Natural killer cell (primary cell): ENCODE results near the gene JMJD1C. TPM values are rescaled to one million over a fixed set of nuclear protein-coding genes. Genes with fewer than 3 reads are reported as not detected.
"Not testable (repeated sequence)": the region's sequence is repeated elsewhere in the genome, so short reads cannot be mapped to it uniquely, and the experiment has no call there.

Source experiments
- ATAC-seq, 3 donors: fragments of 150-1000 bp in 2 of 3; fragments of 200-7000 bp in 1 of 3; cut with Tn5 transposase; 1 replicate in 1 of 3; 2 replicates in 2 of 3; pipeline ENCODE4 v1.10.0; 2021; ENCODE audit warnings: mild to moderate bottlenecking in 2 of 3, moderate library complexity in 2 of 3
- DNase-seq, 2 donors: peaks; one replicate each; pipeline versions ENCODE4 v3.0.0 to v3.0.0-alpha.2; 2013 to 2021; ENCODE audit warnings: mixed read lengths in 1 of 2
- H3K27ac ChIP-seq: one replicate; pipeline ENCODE4 v1.5.1; 2013; ENCODE audit warnings: mild to moderate bottlenecking, low read length
- H3K27me3 ChIP-seq: one replicate; pipeline ENCODE4 v1.6.1; 2013; ENCODE audit warnings: low read length; ENCODE audit not compliant: control insufficient read depth, insufficient read depth
- H3K36me3 ChIP-seq: one replicate; pipeline ENCODE4 v1.6.1; 2013; ENCODE audit warnings: low read length; ENCODE audit not compliant: control insufficient read depth, insufficient read depth
- H3K4me1 ChIP-seq: one replicate; pipeline ENCODE4 v1.6.1; 2013; ENCODE audit warnings: low read length; ENCODE audit not compliant: control insufficient read depth, insufficient read depth
- H3K4me3 ChIP-seq: one replicate; pipeline ENCODE4 v1.5.1; 2013; ENCODE audit warnings: low read length
- H3K9me3 ChIP-seq: one replicate; pipeline ENCODE4 v1.6.1; 2013; ENCODE audit warnings: low read length; ENCODE audit not compliant: control insufficient read depth, insufficient read depth
- H3K27ac Mint-ChIP-seq, 2 donors: one replicate each; pipeline ENCODE4 v1.8.0; 2022; ENCODE audit warnings: mild to moderate bottlenecking in 2 of 2, mixed read lengths in 2 of 2, moderate library complexity in 1 of 2
- H3K27me3 Mint-ChIP-seq, 2 donors: one replicate each; pipeline ENCODE4 v1.8.0; 2022; ENCODE audit warnings: low read depth in 2 of 2, mixed read lengths in 2 of 2
- H3K36me3 Mint-ChIP-seq: one replicate; pipeline ENCODE4 v1.8.0; 2022; ENCODE audit warnings: mixed read lengths
- H3K4me1 Mint-ChIP-seq, 2 donors: one replicate each; pipeline ENCODE4 v1.8.0; 2022; ENCODE audit warnings: mixed read lengths in 2 of 2
- H3K4me3 Mint-ChIP-seq: one replicate; pipeline ENCODE4 v1.8.0; 2022; ENCODE audit warnings: mild to moderate bottlenecking, moderate library complexity, mixed read lengths
- H3K9me3 Mint-ChIP-seq, 2 donors: one replicate each; pipeline ENCODE4 v1.8.0; 2022; ENCODE audit warnings: mixed read lengths in 2 of 2
- WGBS: methylation state at CpG from one replicate; pipeline ENCODE4 v1.1.7; 2013; ENCODE audit warnings: missing lambda C conversion rate; ENCODE audit not compliant: insufficient coverage; 5-methylcytosine and 5-hydroxymethylcytosine counted together
- intact Hi-C: fragments of 100-400 bp; cut with micrococcal nuclease; formaldehyde crosslinking; loops from one replicate; pipeline ENCODE4 v1.14.2; 2022
- total RNA-seq, 4 donors: library from RNA; stranded (reverse); fragments of 120-200 nt in 1 of 4; gene quantifications; one replicate each; pipeline versions ENCODE4 v1.2.3 to v1.2.4, GENCODE V29; 2013 to 2022
- TF ChIP-seq, protein P1 (sequence below): fragments of 200-600 bp; IDR thresholded peaks from one replicate; pipeline ENCODE4 v1.8.0; 2022; ENCODE audit warnings: antibody characterized with exemption

JMJD1C gene
- total RNA-seq, 3 donors from 2014 or later (not counting 1 experiment from before 2014, with no cell fraction given): 125 to 208 (median 156) TPM

DNA sequence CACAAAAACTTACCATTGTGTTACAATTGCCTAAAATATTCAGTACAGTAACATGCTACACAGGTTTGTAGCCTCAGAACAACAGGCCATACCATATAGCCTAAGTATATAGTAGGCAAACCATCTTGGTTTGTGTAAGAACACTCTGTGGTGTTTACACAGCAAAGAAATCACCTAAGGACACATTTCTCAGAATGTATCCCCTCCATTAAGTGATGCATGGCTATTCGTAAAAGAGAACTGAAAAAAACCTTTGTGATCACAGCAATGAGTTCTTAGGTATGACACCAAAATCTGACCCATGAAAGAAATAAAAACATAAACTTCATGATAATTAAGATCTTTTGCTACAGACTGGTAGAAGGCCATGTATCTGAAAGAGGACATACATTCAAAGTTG, 121.5 kb downstream of the JMJD1C start:
- no peaks in the 10 kb centered on the region for H3K36me3 Mint-ChIP-seq
- ATAC-seq (no peak), DNase-seq (no peak)
- Histone ChIP-seq H3K36me3 (no peaks in the 10 kb centered on the region), H3K27me3 (no peaks in the 10 kb centered on the region), H3K27ac (no peak overlapping the region), H3K4me1 (no peaks in the 10 kb centered on the region), H3K4me3 (no peak overlapping the region), H3K9me3 (no peaks in the 10 kb centered on the region)
- H3K27ac Mint-ChIP-seq: no peak overlapping the region
- H3K27me3 Mint-ChIP-seq: no peaks in the 10 kb centered on the region
- 89% methylated on average over 1 of the region's 1 CpG for WGBS
- intact Hi-C loops: no loop called here
- TF ChIP-seq, protein P1, sequence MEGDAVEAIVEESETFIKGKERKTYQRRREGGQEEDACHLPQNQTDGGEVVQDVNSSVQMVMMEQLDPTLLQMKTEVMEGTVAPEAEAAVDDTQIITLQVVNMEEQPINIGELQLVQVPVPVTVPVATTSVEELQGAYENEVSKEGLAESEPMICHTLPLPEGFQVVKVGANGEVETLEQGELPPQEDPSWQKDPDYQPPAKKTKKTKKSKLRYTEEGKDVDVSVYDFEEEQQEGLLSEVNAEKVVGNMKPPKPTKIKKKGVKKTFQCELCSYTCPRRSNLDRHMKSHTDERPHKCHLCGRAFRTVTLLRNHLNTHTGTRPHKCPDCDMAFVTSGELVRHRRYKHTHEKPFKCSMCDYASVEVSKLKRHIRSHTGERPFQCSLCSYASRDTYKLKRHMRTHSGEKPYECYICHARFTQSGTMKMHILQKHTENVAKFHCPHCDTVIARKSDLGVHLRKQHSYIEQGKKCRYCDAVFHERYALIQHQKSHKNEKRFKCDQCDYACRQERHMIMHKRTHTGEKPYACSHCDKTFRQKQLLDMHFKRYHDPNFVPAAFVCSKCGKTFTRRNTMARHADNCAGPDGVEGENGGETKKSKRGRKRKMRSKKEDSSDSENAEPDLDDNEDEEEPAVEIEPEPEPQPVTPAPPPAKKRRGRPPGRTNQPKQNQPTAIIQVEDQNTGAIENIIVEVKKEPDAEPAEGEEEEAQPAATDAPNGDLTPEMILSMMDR: no peak
- H3K4me3 Mint-ChIP-seq: no peak overlapping the region
- peaks cover under 1 to 5% of the 10 kb centered on the region in 2 donors for H3K4me1 Mint-ChIP-seq
- no peaks in the 10 kb centered on the region for H3K9me3 Mint-ChIP-seq

DNA sequence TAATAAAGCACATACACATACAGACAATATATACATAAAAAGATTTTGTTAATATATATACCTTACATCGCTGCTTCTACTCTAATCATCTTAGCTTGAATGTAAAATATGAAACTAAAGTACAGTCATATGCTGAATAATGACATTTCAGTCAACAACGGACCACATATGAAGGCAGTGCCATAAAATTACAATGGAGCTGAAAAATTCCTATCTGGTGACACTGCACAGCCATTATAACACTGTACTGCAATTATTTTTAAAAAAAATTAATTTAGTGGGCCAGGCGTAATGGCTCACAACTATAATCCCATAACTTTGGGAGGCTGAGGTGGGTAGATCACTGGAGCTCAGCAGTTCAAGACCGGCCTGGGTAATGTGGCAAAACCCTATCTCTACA, 122.3 kb downstream of the JMJD1C start:
- intact Hi-C loops: no loop called here
- Histone ChIP-seq H3K27me3 (no peaks in the 10 kb centered on the region), H3K4me1 (no peaks in the 10 kb centered on the region), H3K27ac (no peak overlapping the region), H3K9me3 (no peaks in the 10 kb centered on the region), H3K36me3 (no peaks in the 10 kb centered on the region), H3K4me3 (no peak overlapping the region)
- H3K27me3 Mint-ChIP-seq: no peaks in the 10 kb centered on the region
- no peak for DNase-seq
- TF ChIP-seq, protein P1: no peak
- peaks cover 6 to 11% of the 10 kb centered on the region in 2 donors for H3K4me1 Mint-ChIP-seq
- H3K4me3 Mint-ChIP-seq: no peak overlapping the region
- no peak overlapping the region for H3K27ac Mint-ChIP-seq
- no peaks in the 10 kb centered on the region for H3K36me3 Mint-ChIP-seq
- no peak for ATAC-seq
- WGBS: 88% methylated on average over 1 of the region's 4 CpGs
- no peaks in the 10 kb centered on the region for H3K9me3 Mint-ChIP-seq

DNA sequence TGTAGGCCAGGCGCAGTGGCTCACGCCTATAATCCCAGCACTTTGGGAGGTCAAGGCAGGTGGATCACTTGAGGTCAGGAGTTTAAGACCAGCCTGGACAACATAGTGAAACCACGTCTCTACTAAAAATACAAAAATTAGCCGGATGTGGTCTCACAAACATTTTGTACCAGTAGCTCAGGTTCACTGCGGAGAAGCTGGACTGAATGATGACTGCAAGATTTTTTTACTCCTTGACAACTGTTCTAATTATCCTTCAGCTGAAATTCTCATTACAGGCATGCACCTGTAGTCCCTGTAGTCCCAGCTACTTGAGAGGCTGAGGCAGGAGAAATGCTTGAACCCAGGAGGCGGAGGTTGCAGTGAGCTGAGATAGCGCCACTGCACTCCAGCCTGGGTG, 126.1 kb downstream of the JMJD1C start:
- H3K27ac ChIP-seq, H3K36me3 ChIP-seq, H3K4me1 ChIP-seq, H3K27me3 ChIP-seq, H3K27me3 Mint-ChIP-seq, DNase-seq, ATAC-seq, H3K36me3 Mint-ChIP-seq, H3K9me3 Mint-ChIP-seq, H3K27ac Mint-ChIP-seq, H3K4me1 Mint-ChIP-seq, H3K4me3 ChIP-seq, H3K9me3 ChIP-seq, intact Hi-C loops, H3K4me3 Mint-ChIP-seq: not testable (repeated sequence)
- WGBS: 93% methylated on average over 5 of the region's 7 CpGs

DNA sequence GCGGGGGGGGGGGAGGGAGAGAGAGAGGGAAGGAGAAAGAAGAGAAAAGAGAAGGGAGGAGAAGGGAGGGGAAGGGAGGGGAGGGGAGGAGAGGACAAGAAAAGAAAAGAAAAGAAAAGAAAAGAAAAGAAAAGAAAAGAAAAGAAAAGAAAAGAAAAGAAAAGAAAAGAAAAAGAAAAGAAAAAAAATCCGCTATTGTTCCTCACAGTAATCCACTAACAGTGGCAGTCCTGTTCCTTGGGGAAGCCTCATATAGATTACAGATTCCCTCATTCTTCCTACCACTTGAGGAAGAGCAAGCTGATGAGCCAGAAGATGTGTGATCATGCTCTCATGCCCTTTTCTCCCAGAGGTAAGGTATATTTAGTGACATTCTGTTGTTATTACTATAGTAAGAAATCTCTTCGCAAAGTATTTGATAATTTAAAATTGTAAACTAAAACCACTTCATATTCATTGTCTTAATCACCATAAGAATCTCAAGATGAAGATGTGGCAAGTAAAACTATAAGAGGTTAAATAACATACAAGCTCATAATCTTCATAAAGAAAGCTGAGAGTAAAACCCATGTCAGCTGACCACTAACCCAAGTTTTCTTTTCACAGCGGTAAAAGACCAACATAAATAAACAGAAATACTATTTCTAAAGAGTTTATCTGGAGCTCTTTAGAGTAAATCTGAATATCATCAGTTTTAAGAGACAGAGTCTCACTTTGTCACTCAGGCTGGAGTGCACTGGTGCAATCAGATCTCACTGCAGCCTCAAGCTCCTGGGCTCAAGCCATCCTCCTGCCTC, 128.1 kb downstream of the JMJD1C start:
- Histone ChIP-seq H3K27me3 (no peaks in the 10 kb centered on the region), H3K27ac (no peak overlapping the region), H3K4me3 (no peak overlapping the region), H3K36me3 (no peaks in the 10 kb centered on the region), H3K9me3 (no peaks in the 10 kb centered on the region), H3K4me1 (no peaks in the 10 kb centered on the region)
- ATAC-seq (no peak), DNase-seq (no peak)
- no peak overlapping the region for H3K27ac Mint-ChIP-seq
- H3K4me3 Mint-ChIP-seq: no peak overlapping the region
- 71% methylated on average over 2 of the region's 4 CpGs for WGBS
- no peaks in the 10 kb centered on the region for H3K9me3 Mint-ChIP-seq
- TF ChIP-seq, protein P1: no peak
- H3K4me1 Mint-ChIP-seq: peaks cover 6% of the 10 kb centered on the region in 2 donors
- intact Hi-C loops: no loop called here
- H3K27me3 Mint-ChIP-seq: no peaks in the 10 kb centered on the region
- H3K36me3 Mint-ChIP-seq: no peaks in the 10 kb centered on the region
